Testis (tissue), 2 donors: ENCODE measurements around the gene MTERF1.

Experiments used
- CTCF ChIP-seq, 3 experiments: fragments of 450-650 bp in 2 of 3; fragments of 200-600 bp in 1 of 3; sonication (generic) in 1 of 3; IDR thresholded peaks; one replicate each; pipeline ENCODE4 v1.5.1; 2016 to 2019; ENCODE audit warnings: antibody characterized with exemption in 3 of 3, mild to moderate bottlenecking in 2 of 3, moderate library complexity in 1 of 3
- POLR2A ChIP-seq: fragments of 450-650 bp; IDR thresholded peaks from one replicate; pipeline ENCODE4 v1.6.1; 2017; ENCODE audit warnings: antibody characterized with exemption, mild to moderate bottlenecking, moderate library complexity

- TF ChIP-seq CTCF (IDR thresholded peaks at IDR 0.05): no peak
- TF ChIP-seq POLR2A: no peak
Measured at GRCh38 chr7:91913612-91914011, 33.1 kb upstream of the MTERF1 start.
